Activated naive CD4-positive, alpha-beta T cell treated with anti-CD3 and anti-CD28 coated beads for 36 hours (primary cell): ENCODE measurements around the gene CDH26. TPM values are rescaled to one million over a fixed set of nuclear protein-coding genes. Genes with fewer than 3 reads are reported as not detected.
"Not testable (repeated sequence)": the region's sequence is repeated elsewhere in the genome, so short reads cannot be mapped to it uniquely, and the experiment has no call there.

Source experiments
- CTCF ChIA-PET: fragments of 350-600 bp; sonication (Branson Sonifier 250); formaldehyde crosslinking; loops from one replicate; lab custom pipeline; 2021; ENCODE audit warnings: antibody characterized with exemption; lab: Charles Lee
- DNase-seq: peaks from one replicate; pipeline ENCODE4 v3.0.0-alpha.2; 2020
- H3K27ac Mint-ChIP-seq: one replicate; pipeline ENCODE4 v1.8.0; 2021; ENCODE audit warnings: mild to moderate bottlenecking, mixed read lengths
- H3K27me3 Mint-ChIP-seq: one replicate; pipeline ENCODE4 v1.8.0; 2021; ENCODE audit warnings: low read depth, mixed read lengths
- H3K36me3 Mint-ChIP-seq: one replicate; pipeline ENCODE4 v1.8.0; 2021; ENCODE audit warnings: low read depth, mixed read lengths
- H3K4me1 Mint-ChIP-seq: one replicate; pipeline ENCODE4 v1.8.0; 2021; ENCODE audit warnings: low read depth, mixed read lengths
- H3K4me3 Mint-ChIP-seq: one replicate; pipeline ENCODE4 v1.8.0; 2021; ENCODE audit warnings: mild to moderate bottlenecking, moderate library complexity, mixed read lengths
- H3K9me3 Mint-ChIP-seq: one replicate; pipeline ENCODE4 v1.8.0; 2021; ENCODE audit warnings: mixed read lengths
- intact Hi-C: fragments of 100-400 bp; cut with micrococcal nuclease; formaldehyde crosslinking; loops from one replicate; pipeline ENCODE4 v1.15.1; 2023
- total RNA-seq, 2 experiments: library from RNA; stranded (reverse); gene quantifications; one replicate each; pipeline ENCODE4 v1.2.3, GENCODE V29; 2021

Gene CDH26
- total RNA-seq, 2 experiments from 2014 or later = 1.5 to 1.8 TPM

DNA sequence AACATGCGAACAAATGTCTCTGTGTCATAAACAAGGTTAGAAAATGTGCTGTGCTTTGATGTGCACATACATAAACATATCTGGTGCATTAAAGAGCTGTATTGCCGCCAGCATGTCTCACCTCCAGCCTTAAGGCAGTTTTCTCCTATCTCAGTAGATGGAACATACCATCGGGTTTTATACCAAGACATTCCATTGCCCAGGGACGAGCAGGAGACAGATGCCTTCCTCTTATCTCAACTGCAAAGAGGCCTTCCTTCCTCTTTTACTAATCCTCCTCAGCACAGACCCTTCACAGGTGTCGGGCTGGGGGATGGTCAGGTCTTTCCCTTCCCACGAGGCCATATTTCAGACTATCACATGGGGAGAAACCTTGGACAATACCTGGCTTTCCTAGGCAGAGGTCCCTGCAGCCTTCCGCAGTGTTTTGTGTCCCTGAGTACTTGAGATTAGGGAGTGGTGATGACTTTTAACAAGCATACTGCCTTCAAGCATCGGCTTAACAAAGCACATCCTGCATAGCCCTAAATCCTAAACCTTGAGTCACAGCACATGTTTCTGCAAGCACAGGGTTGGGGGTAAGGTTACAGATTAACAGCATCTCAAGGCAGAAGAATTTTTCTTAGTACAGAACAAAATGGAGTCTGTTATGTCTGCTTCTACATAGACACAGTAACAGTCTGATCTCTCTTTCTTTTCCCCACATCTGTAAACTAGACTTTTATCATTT lies 83.4 kb downstream of the CDH26 start:
- H3K36me3 Mint-ChIP-seq, H3K27me3 Mint-ChIP-seq, H3K9me3 Mint-ChIP-seq, H3K27ac Mint-ChIP-seq, DNase-seq, CTCF ChIA-PET, H3K4me1 Mint-ChIP-seq, H3K4me3 Mint-ChIP-seq, intact Hi-C loops: not testable (repeated sequence)

DNA sequence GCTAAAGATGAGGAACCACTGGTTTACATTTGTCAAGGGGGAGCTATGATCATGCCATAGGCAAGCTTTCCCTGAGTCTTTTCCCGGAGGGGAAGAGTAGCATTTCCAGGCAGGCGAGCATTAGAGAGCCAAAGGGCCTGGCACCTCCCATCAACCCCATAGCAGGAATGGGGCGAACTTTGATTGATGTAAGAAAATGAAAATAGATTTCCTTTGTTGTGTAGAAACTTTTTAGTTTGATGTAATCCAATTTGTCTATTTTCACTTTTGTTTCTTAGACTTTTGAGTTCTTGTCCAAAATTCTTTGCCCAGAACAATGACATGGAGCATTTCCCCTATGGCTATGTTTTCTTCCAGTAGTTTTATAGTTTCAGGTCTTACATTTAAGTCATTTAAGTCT lies 85.2 kb downstream of the CDH26 start:
- intact Hi-C loops = no loop called here
- CTCF ChIA-PET = interaction anchor here (0.7 kb wide), 1 partner anchor 14 kb away, joined by 3 read pairs; no protein-coding TSS in a partner anchor
- Mint-ChIP-seq H3K9me3 (no peaks in the 10 kb centered on the region), H3K27ac (no peak overlapping the region), H3K27me3 (no peaks in the 10 kb centered on the region), H3K4me1 (no peaks in the 10 kb centered on the region), H3K4me3 (no peak overlapping the region), H3K36me3 (no peaks in the 10 kb centered on the region)
- no peak for DNase-seq

DNA sequence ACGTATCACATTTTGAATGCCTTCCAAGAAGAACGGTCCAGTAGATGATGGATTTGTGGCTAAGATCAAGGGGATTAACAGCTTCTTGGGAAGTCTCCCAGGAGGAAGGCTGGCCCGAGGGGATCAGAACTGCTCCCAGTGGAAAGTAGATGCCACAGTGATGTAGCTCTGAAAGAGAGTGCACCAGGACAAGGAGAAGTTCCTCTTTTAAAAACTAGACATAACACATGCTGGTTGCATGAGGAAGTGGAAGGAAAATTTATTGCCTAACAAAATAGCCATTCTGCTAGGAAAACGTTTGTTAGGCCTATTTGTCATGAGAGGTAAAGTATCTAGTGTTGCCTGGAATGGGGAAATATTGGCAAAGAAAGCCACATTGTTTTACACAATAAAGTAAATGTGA lies 87.8 kb downstream of the CDH26 start:
- intact Hi-C loops = no loop called here
- no peak overlapping the region for H3K27ac Mint-ChIP-seq
- H3K4me1 Mint-ChIP-seq = no peaks in the 10 kb centered on the region
- no peak overlapping the region for H3K4me3 Mint-ChIP-seq
- H3K36me3 Mint-ChIP-seq = no peaks in the 10 kb centered on the region
- CTCF ChIA-PET = interaction anchor here (0.6 kb wide), 1 partner anchor 13 kb away, joined by 3 read pairs; no protein-coding TSS in a partner anchor
- no peaks in the 10 kb centered on the region for H3K9me3 Mint-ChIP-seq
- DNase-seq = no peak
- H3K27me3 Mint-ChIP-seq = peaks cover 1% of the 10 kb centered on the region

DNA sequence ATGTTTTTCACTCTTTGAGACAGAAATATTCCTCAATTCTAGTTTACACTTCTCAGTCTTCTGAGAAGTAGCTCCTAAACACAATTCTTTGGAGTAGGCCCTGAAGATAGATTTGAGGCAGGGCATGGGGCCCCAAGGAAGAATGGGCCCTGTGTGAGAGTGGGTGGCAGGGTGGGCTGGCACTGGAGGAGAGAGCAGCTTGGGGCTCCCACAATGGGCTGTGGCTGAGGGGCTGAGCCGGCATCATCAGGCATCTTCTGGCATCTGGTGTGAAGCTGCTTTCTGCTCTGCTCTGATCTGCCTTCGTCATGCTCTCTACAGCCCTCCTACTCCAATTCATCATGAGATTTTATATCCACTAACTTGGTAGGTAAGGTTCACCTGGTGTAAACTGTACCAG lies 88.2 kb downstream of the CDH26 start:
- Mint-ChIP-seq H3K4me3 (no peak overlapping the region), H3K36me3 (no peaks in the 10 kb centered on the region), H3K27ac (no peak overlapping the region), H3K9me3 (no peaks in the 10 kb centered on the region), H3K4me1 (no peaks in the 10 kb centered on the region), H3K27me3 (peaks cover 1% of the 10 kb centered on the region)
- intact Hi-C loops = no loop called here
- CTCF ChIA-PET = no interaction called here
- no peak for DNase-seq

DNA sequence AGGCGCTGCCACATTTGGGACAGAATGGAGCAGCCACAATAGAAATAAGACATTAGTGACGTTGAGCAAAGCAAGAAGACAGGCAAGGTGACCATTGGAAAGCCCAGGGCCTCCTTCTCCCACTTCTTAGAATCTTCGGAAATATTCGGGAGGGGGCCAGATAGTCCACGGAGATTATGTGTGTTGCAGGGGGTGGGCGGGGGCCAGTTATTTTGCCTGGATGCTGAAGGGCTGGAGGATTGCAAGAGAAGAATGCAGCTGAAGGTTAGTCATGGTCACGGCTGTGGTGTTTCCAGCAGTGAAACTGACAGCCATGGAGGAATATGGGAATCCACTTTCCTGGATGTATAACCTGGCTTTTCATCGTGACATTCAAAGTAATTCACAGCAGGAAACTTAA lies 88.6 kb downstream of the CDH26 start:
- intact Hi-C loops = no loop called here
- Mint-ChIP-seq H3K4me3 (no peak overlapping the region), H3K27me3 (peaks cover 1% of the 10 kb centered on the region), H3K27ac (no peak overlapping the region), H3K4me1 (no peaks in the 10 kb centered on the region), H3K9me3 (no peaks in the 10 kb centered on the region), H3K36me3 (no peaks in the 10 kb centered on the region)
- DNase-seq = no peak
- CTCF ChIA-PET = no interaction called here

DNA sequence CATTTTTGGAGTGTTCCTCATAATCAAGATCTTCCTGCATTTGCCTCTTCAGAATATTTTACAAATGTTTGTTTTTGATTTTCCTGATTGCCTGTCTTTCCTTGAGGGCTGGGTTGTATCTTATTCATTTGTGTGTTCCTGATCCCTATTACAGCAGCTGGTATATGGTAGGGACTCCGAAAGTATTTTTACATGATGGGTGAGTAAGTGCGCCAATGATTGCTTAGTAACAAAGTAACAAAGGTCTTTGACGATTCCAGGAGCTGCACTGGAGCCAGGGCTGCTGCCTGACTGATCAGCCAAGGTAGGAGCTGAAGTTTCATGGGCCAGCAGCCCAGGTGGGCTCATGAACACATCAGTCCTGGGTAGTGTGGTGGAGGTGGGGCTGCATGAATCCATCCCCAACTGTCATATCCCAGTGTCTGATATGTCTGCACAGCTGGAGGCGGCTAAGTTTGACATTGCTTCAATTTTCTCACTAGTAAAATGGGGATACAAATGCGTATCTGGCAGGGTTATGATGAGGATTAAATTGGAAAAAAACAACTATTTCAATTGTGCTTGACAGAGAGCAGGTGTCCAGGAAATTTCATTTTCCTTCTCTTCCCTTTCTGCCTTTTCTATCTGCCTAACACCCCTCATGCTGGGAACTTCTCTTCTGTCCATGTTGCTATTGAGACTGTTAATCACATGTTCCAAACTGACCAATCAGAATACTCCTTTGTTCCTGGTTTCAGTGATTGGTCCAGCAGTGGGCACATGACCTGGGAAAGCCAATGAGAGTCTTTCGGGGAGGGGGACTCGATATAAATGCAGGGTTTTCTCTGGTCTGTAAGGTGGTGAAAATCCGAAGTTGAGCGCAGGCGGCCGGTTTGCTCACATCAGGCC lies 90.7 kb downstream of the CDH26 start:
- H3K27ac Mint-ChIP-seq = no peak overlapping the region
- H3K4me1 Mint-ChIP-seq = no peaks in the 10 kb centered on the region
- H3K27me3 Mint-ChIP-seq = peaks cover 1% of the 10 kb centered on the region
- no peaks in the 10 kb centered on the region for H3K9me3 Mint-ChIP-seq
- intact Hi-C loops = no loop called here
- no peak for DNase-seq
- CTCF ChIA-PET = no interaction called here
- H3K36me3 Mint-ChIP-seq = no peaks in the 10 kb centered on the region
- no peak overlapping the region for H3K4me3 Mint-ChIP-seq

DNA sequence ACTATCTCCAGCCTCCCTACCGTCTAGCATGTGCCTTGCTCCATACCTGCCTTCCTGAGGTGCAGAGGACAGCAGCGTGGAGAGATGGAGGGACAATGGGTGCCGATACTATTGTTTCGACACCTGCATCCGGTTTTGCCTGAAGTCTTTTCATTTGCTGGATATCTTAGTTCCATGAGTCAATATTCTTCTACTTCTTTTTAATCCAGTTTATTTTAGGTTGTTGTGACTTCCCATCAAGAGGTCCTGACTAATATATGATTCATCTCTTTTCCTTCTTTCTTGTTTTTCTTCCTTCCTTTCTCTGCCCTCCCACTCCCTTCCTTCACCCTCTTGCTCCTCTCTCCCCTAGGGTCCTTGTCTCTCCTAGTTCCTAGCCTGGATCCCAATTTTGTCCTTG lies 91.4 kb downstream of the CDH26 start:
- no peaks in the 10 kb centered on the region for H3K36me3 Mint-ChIP-seq
- no peak for DNase-seq
- H3K4me3 Mint-ChIP-seq = no peak overlapping the region
- intact Hi-C loops = no loop called here
- CTCF ChIA-PET = interaction anchor here (0.7 to 1.2 kb wide), 2 partner anchors 101 to 198 kb away, joined by 3 read pairs; no protein-coding TSS in a partner anchor
- no peak overlapping the region for H3K27ac Mint-ChIP-seq
- no peaks in the 10 kb centered on the region for H3K9me3 Mint-ChIP-seq
- H3K4me1 Mint-ChIP-seq = peaks cover 1% of the 10 kb centered on the region
- peaks cover 1% of the 10 kb centered on the region for H3K27me3 Mint-ChIP-seq

DNA sequence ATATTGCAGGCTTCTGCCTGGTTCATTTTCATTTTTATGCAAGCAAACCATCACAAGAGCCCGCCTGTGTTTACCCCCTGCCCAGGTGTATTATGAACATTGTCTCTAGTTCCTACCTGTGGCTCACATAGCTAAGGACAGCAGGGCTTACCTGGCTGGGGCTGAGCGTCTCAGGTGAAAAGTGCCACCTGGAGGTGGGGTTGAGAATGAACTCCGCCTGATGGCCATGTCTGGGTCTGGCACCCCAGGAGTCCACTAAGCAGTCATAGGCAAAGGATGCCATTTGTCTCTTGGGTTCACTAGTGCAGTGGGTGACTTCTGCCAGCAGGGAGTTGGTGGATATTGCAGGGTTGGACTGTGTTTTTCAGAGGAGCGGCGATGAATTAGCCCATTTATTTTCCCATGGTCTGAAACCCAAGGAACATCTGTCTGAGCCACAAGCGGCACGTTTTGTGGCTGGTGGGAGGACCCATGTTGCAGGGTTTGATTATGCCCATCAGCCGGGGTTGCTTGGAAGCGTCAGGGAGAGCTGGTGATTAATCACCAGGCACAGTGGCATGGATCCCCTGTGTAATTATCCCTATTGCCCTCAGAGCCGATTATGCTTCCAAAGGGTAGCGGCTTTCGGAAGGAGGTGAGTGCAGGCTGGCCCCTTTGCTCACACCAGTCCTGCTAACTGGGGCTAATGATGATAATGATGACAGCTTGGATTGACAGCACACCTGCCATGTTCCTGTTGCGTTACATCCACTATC lies 92.1 kb downstream of the CDH26 start:
- no peak for DNase-seq
- peaks cover 9% of the 10 kb centered on the region for H3K4me1 Mint-ChIP-seq
- peaks cover 1% of the 10 kb centered on the region for H3K27me3 Mint-ChIP-seq
- H3K27ac Mint-ChIP-seq = no peak overlapping the region
- intact Hi-C loops = loop anchor here (1.0 kb wide), 1 partner anchor 101 kb away; no protein-coding TSS in a partner anchor
- CTCF ChIA-PET = interaction anchor here (0.7 to 1.2 kb wide), 3 partner anchors 102 to 199 kb away, joined by 3 to 5 read pairs (median 3); no protein-coding TSS in a partner anchor
- no peaks in the 10 kb centered on the region for H3K36me3 Mint-ChIP-seq
- no peak overlapping the region for H3K4me3 Mint-ChIP-seq
- no peaks in the 10 kb centered on the region for H3K9me3 Mint-ChIP-seq

DNA sequence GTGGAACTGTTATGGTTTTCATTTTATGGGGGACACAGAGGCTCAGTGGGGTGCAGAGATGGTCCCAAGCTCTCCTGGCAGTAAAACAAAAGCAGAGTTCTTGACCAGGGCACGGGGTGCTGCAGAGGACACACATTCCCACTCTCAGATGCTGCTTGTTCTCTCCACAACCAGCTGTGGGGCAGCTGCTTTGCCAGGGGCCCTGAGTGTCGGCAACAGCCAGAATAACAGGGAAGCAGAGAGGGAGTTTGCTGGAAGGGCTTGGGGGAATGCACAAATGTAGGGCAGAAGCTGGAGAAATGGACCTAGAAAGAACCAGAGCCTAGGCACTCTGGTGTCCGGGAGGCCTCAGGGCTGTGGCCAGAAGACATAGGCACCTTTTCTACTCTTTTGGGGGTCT lies 93.7 kb downstream of the CDH26 start:
- intact Hi-C loops = no loop called here

DNA sequence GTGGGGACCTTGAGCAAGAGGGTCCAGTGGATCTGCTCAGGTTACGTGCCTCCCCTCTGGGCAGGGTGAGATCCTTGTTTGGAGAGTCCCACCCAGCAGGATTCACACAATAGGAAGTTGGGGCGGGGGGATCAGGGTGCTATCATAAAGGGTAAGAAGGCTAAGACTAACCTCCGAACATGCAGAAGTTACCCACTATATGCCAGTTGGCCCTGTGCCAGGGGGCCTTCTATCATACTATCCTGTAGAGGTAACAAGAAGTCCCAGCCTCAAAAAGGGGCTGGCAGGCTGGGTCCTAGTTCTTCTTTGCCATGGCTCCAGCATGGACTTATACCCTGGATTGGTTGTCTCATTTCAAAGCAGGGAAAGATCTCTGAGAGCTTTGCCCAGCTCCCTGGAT lies 94.1 kb downstream of the CDH26 start:
- intact Hi-C loops = no loop called here
- Mint-ChIP-seq H3K9me3 (no peaks in the 10 kb centered on the region), H3K4me3 (no peak overlapping the region), H3K36me3 (no peaks in the 10 kb centered on the region), H3K4me1 (peaks cover 28% of the 10 kb centered on the region), H3K27me3 (peaks cover 1% of the 10 kb centered on the region), H3K27ac (no peak overlapping the region)
- CTCF ChIA-PET = interaction anchor here (1.6 kb wide), 1 partner anchor 46 kb away, joined by 3 read pairs; no protein-coding TSS in a partner anchor
- no peak for DNase-seq

More for the DNA sequence above, 93.7 kb downstream of the CDH26 start:
- Mint-ChIP-seq H3K36me3 (no peaks in the 10 kb centered on the region), H3K9me3 (no peaks in the 10 kb centered on the region), H3K4me1 (peaks cover 24% of the 10 kb centered on the region), H3K27ac (no peak overlapping the region), H3K27me3 (peaks cover 1% of the 10 kb centered on the region), H3K4me3 (no peak overlapping the region)
- CTCF ChIA-PET = interaction anchor here (1.6 kb wide), 1 partner anchor 45 kb away, joined by 3 read pairs; no protein-coding TSS in a partner anchor
- DNase-seq = no peak

DNA sequence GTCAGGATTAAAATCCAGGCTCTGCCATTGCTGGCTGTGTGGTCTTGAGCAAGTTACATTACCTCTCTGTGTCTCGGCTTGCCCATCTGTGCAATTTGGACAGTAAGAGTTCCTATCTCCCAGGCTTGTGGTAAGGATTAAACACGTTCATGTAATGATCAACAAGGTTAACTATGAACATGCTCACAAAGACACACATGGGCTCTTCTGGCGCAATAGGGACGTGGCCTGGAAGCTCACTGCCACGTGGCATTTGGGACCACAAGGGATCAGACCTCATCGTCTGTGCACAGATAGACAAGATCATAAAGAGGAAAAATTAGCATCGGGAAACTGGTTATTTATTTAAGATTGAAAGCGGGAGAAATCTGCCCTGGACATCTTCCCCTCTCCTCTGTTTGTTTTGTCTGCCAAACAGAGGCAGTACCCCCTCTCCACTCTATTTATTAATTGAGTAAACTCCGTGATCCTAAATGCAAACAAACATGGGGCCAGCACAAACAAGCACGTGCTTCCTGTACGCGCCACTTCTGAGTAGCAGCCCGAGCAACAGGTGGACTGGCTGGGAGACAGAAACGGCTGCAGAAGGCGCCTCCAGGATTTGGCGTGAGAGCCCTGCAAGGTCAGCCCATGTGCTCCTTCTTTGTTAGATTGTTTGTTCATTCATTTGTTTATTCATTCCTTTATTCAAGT lies 95.0 kb downstream of the CDH26 start:
- Mint-ChIP-seq H3K4me3 (no peak overlapping the region), H3K27me3 (peaks cover 1% of the 10 kb centered on the region), H3K36me3 (no peaks in the 10 kb centered on the region), H3K4me1 (peaks cover 38% of the 10 kb centered on the region), H3K9me3 (no peaks in the 10 kb centered on the region), H3K27ac (no peak overlapping the region)
- CTCF ChIA-PET = interaction anchor here (1.6 kb wide), 1 partner anchor 46 kb away, joined by 3 read pairs; no protein-coding TSS in a partner anchor
- intact Hi-C loops = no loop called here
- no peak for DNase-seq
